Stimulated activated CD4-positive, alpha-beta T cell treated with anti-CD3 and anti-CD28 coated beads, Interleukin-1b, Interleukin-23, amount 100 ng/mL, for 24 hours (primary cell): ENCODE measurements around the gene DYRK1A.
A peak's percentile ranks its signal among the peaks of the same experiment; 100 is the strongest.
"Not testable (repeated sequence)": the region's sequence is repeated elsewhere in the genome, so short reads cannot be mapped to it uniquely, and the experiment has no call there.

Source experiments
- DNase-seq, 4 experiments: peaks; one replicate each; pipeline ENCODE4 v3.0.0-alpha.2; 2020; ENCODE audit warnings: low read depth in 4 of 4, low spot score in 1 of 4

DYRK1A gene

GRCh38 chr21:37524944-37525343 is 158.4 kb downstream of the DYRK1A start:
- not testable (repeated sequence) for DNase-seq

- DNase-seq: no peak
These were observed 159.2 kb downstream of the DYRK1A start for GRCh38 chr21:37525810-37526209.

GRCh38 chr21:37527103-37527502 is 160.5 kb downstream of the DYRK1A start:
- no peak for DNase-seq

- no peak for DNase-seq
These were observed 161.1 kb downstream of the DYRK1A start for GRCh38 chr21:37527716-37528115.

- DNase-seq: no peak
These were observed 161.8 kb downstream of the DYRK1A start for GRCh38 chr21:37528150-37528937.

GRCh38 chr21:37529649-37530048 is 163.1 kb downstream of the DYRK1A start:
- no peak for DNase-seq

GRCh38 chr21:37530901-37531351 is 164.4 kb downstream of the DYRK1A start:
- no peak for DNase-seq

GRCh38 chr21:37531431-37531932 is 164.9 kb downstream of the DYRK1A start:
- DNase-seq: no peak

GRCh38 chr21:37532868-37533780 is 166.6 kb downstream of the DYRK1A start:
- peak in 2 of 4 experiments; percentile 4 to 10 for DNase-seq

- no peak for DNase-seq
These were observed 167.9 kb downstream of the DYRK1A start for GRCh38 chr21:37534431-37534830.

GRCh38 chr21:37535130-37535529 is 168.6 kb downstream of the DYRK1A start:
- DNase-seq: no peak

- DNase-seq: no peak
These were observed 169.1 kb downstream of the DYRK1A start for GRCh38 chr21:37535672-37536071.

GRCh38 chr21:37536616-37537278 is 170.2 kb downstream of the DYRK1A start:
- no peak for DNase-seq

- DNase-seq: no peak
These were observed 170.9 kb downstream of the DYRK1A start for GRCh38 chr21:37537391-37537996.

GRCh38 chr21:37538971-37539590 is 172.5 kb downstream of the DYRK1A start:
- no peak for DNase-seq

GRCh38 chr21:37541128-37541527 is 174.6 kb downstream of the DYRK1A start:
- not testable (repeated sequence) for DNase-seq

GRCh38 chr21:37542512-37542911 is 175.9 kb downstream of the DYRK1A start:
- DNase-seq: no peak

GRCh38 chr21:37546299-37546908 is 179.8 kb downstream of the DYRK1A start:
- DNase-seq: no peak

GRCh38 chr21:37546949-37547614 is 180.5 kb downstream of the DYRK1A start:
- no peak for DNase-seq
